HEK293T (cell line): ENCODE data around the gene NUBP2.

Experiments used
- CTCF ChIA-PET: fragments of 350-600 bp; formaldehyde crosslinking; extraction: SDS; loops from one replicate; lab custom pipeline; 2021; ENCODE audit warnings: antibody characterized with exemption, inconsistent platforms; lab: Yijun Ruan, JAX
- POLR2A ChIA-PET: fragments of 350-600 bp; formaldehyde crosslinking; extraction: SDS; loops from one replicate; lab custom pipeline; 2020; ENCODE audit warnings: antibody characterized with exemption, inconsistent platforms; lab: Yijun Ruan, JAX
- DNase-seq: peaks from one replicate; pipeline ENCODE4 v3.0.0; 2012; ENCODE audit warnings: mixed read lengths; ENCODE audit errors: extremely low spot score
- ARNT ChIP-seq: fragments of 450-650 bp; IDR thresholded peaks from 2 replicates; pipeline ENCODE4 v1.6.1; 2017; ENCODE audit warnings: mild to moderate bottlenecking
- BHLHE40 ChIP-seq: fragments of 450-650 bp; IDR thresholded peaks from 2 replicates; pipeline ENCODE4 v1.6.1; 2016; ENCODE audit warnings: mild to moderate bottlenecking, moderate library complexity, borderline replicate concordance
- CTBP1 ChIP-seq: fragments of 450-650 bp; IDR thresholded peaks from 2 replicates; pipeline ENCODE4 v1.6.1; 2016; ENCODE audit warnings: borderline replicate concordance
- ELF4 ChIP-seq: fragments of 450-650 bp; IDR thresholded peaks from 2 replicates; pipeline ENCODE4 v1.6.1; 2017; ENCODE audit warnings: antibody characterized with exemption
- FOXA1 ChIP-seq: fragments of 450-650 bp; IDR thresholded peaks from 2 replicates; pipeline ENCODE4 v1.6.1; 2016; ENCODE audit warnings: mild to moderate bottlenecking
- FOXK2 ChIP-seq: fragments of 450-650 bp; IDR thresholded peaks from 2 replicates; pipeline ENCODE4 v1.6.1; 2016; ENCODE audit warnings: mild to moderate bottlenecking
- FOXM1 ChIP-seq: fragments of 450-650 bp; IDR thresholded peaks from 2 replicates; pipeline ENCODE4 v1.6.1; 2017; ENCODE audit warnings: mild to moderate bottlenecking, borderline replicate concordance
- HDGF ChIP-seq: fragments of 450-650 bp; IDR thresholded peaks from 2 replicates; pipeline ENCODE4 v1.6.1; 2017; ENCODE audit warnings: antibody characterized with exemption, borderline replicate concordance
- L3MBTL2 ChIP-seq: fragments of 450-650 bp; conservative IDR thresholded peaks from 2 replicates; pipeline ENCODE4 v1.6.1; 2016; ENCODE audit warnings: mild to moderate bottlenecking
- LEF1 ChIP-seq: fragments of 450-650 bp; IDR thresholded peaks from 2 replicates; pipeline ENCODE4 v1.6.1; 2017; ENCODE audit warnings: mild to moderate bottlenecking, borderline replicate concordance
- NFRKB ChIP-seq: fragments of 450-650 bp; IDR thresholded peaks from 2 replicates; pipeline ENCODE4 v1.6.1; 2016; ENCODE audit warnings: mild to moderate bottlenecking, moderate library complexity
- SP1 ChIP-seq: fragments of 450-650 bp; IDR thresholded peaks from 2 replicates; pipeline ENCODE4 v1.6.1; 2017
- SUZ12 ChIP-seq: fragments of 450-650 bp; IDR thresholded peaks from 2 replicates; pipeline ENCODE4 v1.6.1; 2016; ENCODE audit warnings: mild to moderate bottlenecking
- TARDBP ChIP-seq: fragments of 450-650 bp; IDR thresholded peaks from 2 replicates; pipeline ENCODE4 v1.6.1; 2016
- ZNF384 ChIP-seq: fragments of 450-650 bp; IDR thresholded peaks from 2 replicates; pipeline ENCODE4 v1.6.1; 2016
- TF ChIP-seq, protein P1 (sequence below): fragments of 450-650 bp; IDR thresholded peaks from 2 replicates; pipeline ENCODE4 v1.6.1; 2016

The NUBP2 gene

GRCh38 chr16:1815461-1815860 is 32.7 kb downstream of the NUBP2 start:
- ChIA-PET CTCF (no interaction called here), POLR2A (no interaction called here)
- DNase-seq: no peak
- no peak for TF ChIP-seq SUZ12

DNA sequence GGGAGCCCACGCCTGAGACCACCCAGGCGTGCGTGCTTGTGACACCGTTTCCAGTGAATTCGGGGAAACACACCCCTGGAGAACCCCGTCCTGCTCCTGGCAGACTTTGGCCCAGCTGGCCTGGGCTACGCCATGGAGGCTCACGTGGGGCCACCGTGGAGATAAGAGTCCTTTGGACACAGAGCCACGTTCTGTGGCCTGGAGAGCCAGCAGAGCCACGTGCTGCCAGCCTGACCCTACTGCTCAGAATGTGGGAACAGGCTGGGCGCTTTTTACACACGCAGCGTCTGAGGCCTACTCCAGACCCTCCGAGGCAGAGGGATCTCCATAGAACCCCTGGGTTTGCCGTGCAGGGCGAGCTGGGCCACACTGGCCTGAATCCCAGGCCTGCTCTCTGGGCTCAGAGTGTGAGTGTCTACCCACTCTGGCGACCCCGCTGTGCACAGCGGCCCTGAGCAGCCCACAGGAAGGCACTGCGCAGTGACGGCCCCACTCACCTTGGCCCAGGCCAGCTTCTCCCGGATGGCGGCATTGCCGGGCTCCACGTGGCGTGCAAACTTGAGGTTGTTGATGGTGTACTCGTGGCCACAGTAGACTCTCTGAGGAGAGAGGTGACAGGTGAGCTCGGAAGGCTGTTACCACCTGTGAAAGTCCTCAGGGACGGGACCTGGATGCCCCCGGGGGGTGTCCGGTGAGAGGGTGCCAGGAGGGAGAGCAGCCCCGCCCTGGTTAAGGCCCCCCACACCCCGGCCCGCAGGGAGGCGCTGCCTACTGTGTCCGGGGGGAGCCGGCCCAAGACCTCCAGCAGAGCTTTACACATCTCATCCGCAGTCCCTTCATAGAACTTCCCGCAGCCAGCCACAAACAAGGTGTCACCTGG is 33.9 kb downstream of the NUBP2 start:
- POLR2A ChIA-PET: interaction anchor here (0.7 kb wide), 1 partner anchor 113 kb away, joined by 3 read pairs; no protein-coding TSS in a partner anchor
- no peak for DNase-seq
- CTCF ChIA-PET: no interaction called here
- TF ChIP-seq ARNT (no peak), CTBP1 (no peak), HDGF (no peak), ZNF384 (no peak), NFRKB (no peak), SUZ12 (no peak), ELF4 (no peak), FOXA1 (no peak), LEF1 (no peak), FOXK2 (no peak), FOXM1 (no peak), TARDBP (no peak), L3MBTL2 (no peak), BHLHE40 (no peak), SP1 (no peak)
- TF ChIP-seq, protein P1, sequence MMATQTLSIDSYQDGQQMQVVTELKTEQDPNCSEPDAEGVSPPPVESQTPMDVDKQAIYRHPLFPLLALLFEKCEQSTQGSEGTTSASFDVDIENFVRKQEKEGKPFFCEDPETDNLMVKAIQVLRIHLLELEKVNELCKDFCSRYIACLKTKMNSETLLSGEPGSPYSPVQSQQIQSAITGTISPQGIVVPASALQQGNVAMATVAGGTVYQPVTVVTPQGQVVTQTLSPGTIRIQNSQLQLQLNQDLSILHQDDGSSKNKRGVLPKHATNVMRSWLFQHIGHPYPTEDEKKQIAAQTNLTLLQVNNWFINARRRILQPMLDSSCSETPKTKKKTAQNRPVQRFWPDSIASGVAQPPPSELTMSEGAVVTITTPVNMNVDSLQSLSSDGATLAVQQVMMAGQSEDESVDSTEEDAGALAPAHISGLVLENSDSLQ: no peak

GRCh38 chr16:1817276-1817589 is 34.5 kb downstream of the NUBP2 start:
- no peak for TF ChIP-seq HDGF
- no peak for TF ChIP-seq BHLHE40
- TF ChIP-seq FOXA1: no peak
- TF ChIP-seq TARDBP: no peak
- no peak for TF ChIP-seq ARNT
- no peak for TF ChIP-seq SUZ12
- no peak for TF ChIP-seq CTBP1
- no peak for TF ChIP-seq ZNF384
- TF ChIP-seq SP1: no peak
- TF ChIP-seq FOXM1: no peak
- no peak for TF ChIP-seq L3MBTL2
- TF ChIP-seq, protein P1: no peak
- no peak for TF ChIP-seq NFRKB
- no peak for TF ChIP-seq LEF1
- no peak for TF ChIP-seq ELF4
- no peak for TF ChIP-seq FOXK2
- ChIA-PET CTCF (no interaction called here), POLR2A (interaction anchor here (0.7 to 0.8 kb wide), 2 partner anchors 10 to 112 kb away, joined by 3 read pairs; partner anchors contain the start of genes FAHD1 and HAGH)

GRCh38 chr16:1817716-1818115 is 35.0 kb downstream of the NUBP2 start:
- no peak for TF ChIP-seq SUZ12
- no peak for TF ChIP-seq ZNF384
- TF ChIP-seq HDGF: no peak
- no peak for TF ChIP-seq ARNT
- no peak for TF ChIP-seq BHLHE40
- no peak for TF ChIP-seq SP1
- TF ChIP-seq NFRKB: no peak
- no peak for TF ChIP-seq TARDBP
- no peak for TF ChIP-seq L3MBTL2
- TF ChIP-seq CTBP1: no peak
- TF ChIP-seq FOXK2: no peak
- TF ChIP-seq FOXA1: no peak
- TF ChIP-seq, protein P1: no peak
- no peak for TF ChIP-seq FOXM1
- TF ChIP-seq ELF4: no peak
- TF ChIP-seq LEF1: no peak
- POLR2A ChIA-PET: interaction anchor here (0.8 kb wide), 1 partner anchor 9 kb away, joined by 3 read pairs; the partner anchor contains the start of genes FAHD1 and HAGH
- no peak for DNase-seq
- CTCF ChIA-PET: no interaction called here

More at GRCh38 chr16:1817276-1817589, 34.5 kb downstream of the NUBP2 start:
- no peak for DNase-seq

DNA sequence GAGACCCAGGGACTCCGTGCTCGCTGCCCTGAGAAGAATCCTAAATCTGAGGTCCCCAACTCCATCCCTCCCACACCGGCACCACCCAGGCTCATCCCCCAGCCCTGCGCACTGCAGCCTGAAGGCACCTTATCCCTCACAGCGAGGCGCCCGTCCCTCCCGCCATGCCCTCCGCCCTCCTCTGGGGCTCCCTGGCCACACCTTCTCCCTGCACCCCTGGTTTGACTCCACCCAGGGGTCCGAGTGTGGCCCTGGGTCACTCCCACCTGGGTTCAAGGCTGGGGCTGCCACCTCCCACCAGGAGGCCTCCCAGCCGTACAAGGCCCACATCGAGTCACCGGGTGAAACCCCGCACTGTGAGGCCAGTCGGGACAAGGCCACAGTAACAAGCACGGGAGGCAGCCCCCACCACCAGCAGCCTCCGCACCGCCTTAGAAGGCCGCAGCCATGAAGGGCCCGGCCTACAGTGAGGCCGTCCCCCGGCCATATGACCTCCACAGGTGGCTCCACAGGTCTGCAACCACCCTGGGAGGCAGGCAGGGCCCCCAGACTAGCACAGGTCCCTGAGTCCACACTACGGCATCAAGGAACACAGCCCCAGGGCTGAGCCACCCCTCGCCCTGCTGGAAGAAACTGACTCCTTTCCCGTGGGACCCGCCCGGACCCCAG is 35.6 kb downstream of the NUBP2 start:
- ChIA-PET POLR2A (no interaction called here), CTCF (no interaction called here)
- no peak for TF ChIP-seq LEF1
- TF ChIP-seq SP1: no peak
- TF ChIP-seq L3MBTL2: no peak
- TF ChIP-seq FOXK2: no peak
- TF ChIP-seq HDGF: no peak
- TF ChIP-seq, protein P1: no peak
- TF ChIP-seq ARNT: no peak
- TF ChIP-seq BHLHE40: no peak
- TF ChIP-seq FOXA1: no peak
- no peak for TF ChIP-seq FOXM1
- no peak for TF ChIP-seq CTBP1
- TF ChIP-seq SUZ12: no peak
- no peak for TF ChIP-seq ELF4
- TF ChIP-seq NFRKB: no peak
- no peak for TF ChIP-seq TARDBP
- no peak for TF ChIP-seq ZNF384
- no peak for DNase-seq
